Esophagus muscularis mucosa (tissue), 4 donors: ENCODE data around the gene MAGEE1.

Source experiments
- EP300 ChIP-seq: sonication (generic); formaldehyde crosslinking; IDR thresholded peaks from one replicate; pipeline ENCODE4 v1.6.1; 2017; ENCODE audit warnings: antibody characterized with exemption
- POLR2A ChIP-seq: fragments of 450-650 bp; IDR thresholded peaks from one replicate; pipeline ENCODE4 v1.6.1; 2017; ENCODE audit warnings: antibody characterized with exemption, moderate library complexity, mild to moderate bottlenecking, low read depth
- TF ChIP-seq, protein P1 (sequence below), 3 experiments: fragments of 200-600 bp in 2 of 3; fragments of 450-650 bp in 1 of 3; sonication (generic) in 2 of 3; IDR thresholded peaks; one replicate each; pipeline ENCODE4 v1.5.1; 2017 to 2019; ENCODE audit warnings: antibody characterized with exemption in 3 of 3, mild to moderate bottlenecking in 2 of 3, moderate library complexity in 1 of 3

- TF ChIP-seq, protein P1, sequence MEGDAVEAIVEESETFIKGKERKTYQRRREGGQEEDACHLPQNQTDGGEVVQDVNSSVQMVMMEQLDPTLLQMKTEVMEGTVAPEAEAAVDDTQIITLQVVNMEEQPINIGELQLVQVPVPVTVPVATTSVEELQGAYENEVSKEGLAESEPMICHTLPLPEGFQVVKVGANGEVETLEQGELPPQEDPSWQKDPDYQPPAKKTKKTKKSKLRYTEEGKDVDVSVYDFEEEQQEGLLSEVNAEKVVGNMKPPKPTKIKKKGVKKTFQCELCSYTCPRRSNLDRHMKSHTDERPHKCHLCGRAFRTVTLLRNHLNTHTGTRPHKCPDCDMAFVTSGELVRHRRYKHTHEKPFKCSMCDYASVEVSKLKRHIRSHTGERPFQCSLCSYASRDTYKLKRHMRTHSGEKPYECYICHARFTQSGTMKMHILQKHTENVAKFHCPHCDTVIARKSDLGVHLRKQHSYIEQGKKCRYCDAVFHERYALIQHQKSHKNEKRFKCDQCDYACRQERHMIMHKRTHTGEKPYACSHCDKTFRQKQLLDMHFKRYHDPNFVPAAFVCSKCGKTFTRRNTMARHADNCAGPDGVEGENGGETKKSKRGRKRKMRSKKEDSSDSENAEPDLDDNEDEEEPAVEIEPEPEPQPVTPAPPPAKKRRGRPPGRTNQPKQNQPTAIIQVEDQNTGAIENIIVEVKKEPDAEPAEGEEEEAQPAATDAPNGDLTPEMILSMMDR (IDR thresholded peaks at IDR 0.05): no peak
- TF ChIP-seq EP300 (no peak), POLR2A (no peak)
Observed at GRCh38 chrX:76433219-76433618, 5.7 kb downstream of the MAGEE1 start.
